Ovary (tissue), 9 donors: Measurements from ENCODE around the gene MRO. TPM values are rescaled to one million over a fixed set of nuclear protein-coding genes. Genes with fewer than 3 reads are reported as not detected.

Experiments
- DNase-seq, 5 donors: peaks; one replicate each; pipeline ENCODE4 v3.0.0-alpha.2; 2019 to 2020
- H3K27ac ChIP-seq, 2 donors: fragments of 200-600 bp; one replicate each; pipeline versions ENCODE4 v1.5.1 to v1.8.0; 2019 to 2022
- H3K27me3 ChIP-seq: fragments of 200-600 bp; one replicate; pipeline ENCODE4 v1.8.0; 2022
- H3K36me3 ChIP-seq: fragments of 200-600 bp; sonication (generic); one replicate; pipeline ENCODE4 v1.5.1; 2019
- H3K4me1 ChIP-seq: one replicate; pipeline ENCODE4 v1.8.1; 2013; ENCODE audit warnings: mild to moderate bottlenecking, moderate library complexity; ENCODE audit not compliant: insufficient read depth
- H3K4me3 ChIP-seq: fragments of 200-600 bp; sonication (generic); one replicate; pipeline ENCODE4 v1.5.1; 2017
- H3K9me3 ChIP-seq, 2 donors: fragments of 200-600 bp in 1 of 2; sonication (generic) in 1 of 2; one replicate each; pipeline versions ENCODE4 v1.5.1 to v1.8.1; 2013 to 2019; ENCODE audit warnings: mild to moderate bottlenecking in 1 of 2, moderate library complexity in 1 of 2
- EP300 ChIP-seq: sonication (generic); formaldehyde crosslinking; IDR thresholded peaks from one replicate; pipeline ENCODE4 v1.6.1; 2017; ENCODE audit warnings: antibody characterized with exemption
- POLR2A ChIP-seq: fragments of 450-650 bp; IDR thresholded peaks from one replicate; pipeline ENCODE4 v1.6.1; 2017; ENCODE audit warnings: antibody characterized with exemption, mild to moderate bottlenecking, moderate library complexity
- WGBS, 3 donors: extraction: QIAGEN DNeasy Blood & Tissue Kit in 1 of 3; methylation state at CpG; one replicate each; pipeline versions ENCODE4 v1.1.5 to v1.1.7; 2013 to 2017; 5-methylcytosine and 5-hydroxymethylcytosine counted together
- intact Hi-C, 4 donors: fragments of 100-400 bp; cut with DNase I; formaldehyde crosslinking; loops; one replicate each; pipeline versions ENCODE4 v1.11.0 to v1.15.1; 2022 to 2023
- polyA plus RNA-seq, 2 donors: library from polyadenylated mRNA; stranded (reverse); fragments of 200-250 nt in 1 of 2; fragments of 350-450 nt in 1 of 2; fragmentation: Illumina TruSeq in 1 of 2; extraction: RNeasy Lipid Tissue Mini Kit (QIAGEN cat#74804) in 1 of 2; gene quantifications; one replicate each; pipeline ENCODE4 v1.2.3, GENCODE V29; 2013 to 2014
- total RNA-seq, 7 donors: library from RNA; depleted of rRNA in 2 of 7; stranded (reverse); fragments of >200 nt in 2 of 7; fragmentation: NEBNext Ultra II Directional in 3 of 7; extraction: Animal tissue kit (Norgen Biotek cat#: 25700) in 3 of 7; gene quantifications; one replicate each; pipeline versions ENCODE4 v1.1.0 to v1.2.4, GENCODE V29; 2016 to 2023
- TF ChIP-seq, protein P1 (sequence below), 3 donors: fragments of 450-650 bp in 2 of 3; fragments of 200-600 bp in 1 of 3; IDR thresholded peaks; one replicate each; pipeline versions ENCODE4 v1.5.1 to v1.8.0; 2016 to 2022; ENCODE audit warnings: antibody characterized with exemption in 3 of 3, mild to moderate bottlenecking in 1 of 3
- donor health status: DM: no; HTN: no; CAD: no; lungs with moderate emphysema.
- donor health status: DM: no; HTN: no; CAD: no.
- donor health status: Bipolar disorder and iron deficiency.
- donor health status: DM: yes; HTN: yes; CAD: no.
- donor health status: DM: no; HTN: no; CAD: no.
- donor health status: DM: yes; HTN: yes; CAD: no.

The MRO gene
- total and polyA plus RNA-seq, 9 donors = 0.73 to 238 (median 3.2) TPM

DNA sequence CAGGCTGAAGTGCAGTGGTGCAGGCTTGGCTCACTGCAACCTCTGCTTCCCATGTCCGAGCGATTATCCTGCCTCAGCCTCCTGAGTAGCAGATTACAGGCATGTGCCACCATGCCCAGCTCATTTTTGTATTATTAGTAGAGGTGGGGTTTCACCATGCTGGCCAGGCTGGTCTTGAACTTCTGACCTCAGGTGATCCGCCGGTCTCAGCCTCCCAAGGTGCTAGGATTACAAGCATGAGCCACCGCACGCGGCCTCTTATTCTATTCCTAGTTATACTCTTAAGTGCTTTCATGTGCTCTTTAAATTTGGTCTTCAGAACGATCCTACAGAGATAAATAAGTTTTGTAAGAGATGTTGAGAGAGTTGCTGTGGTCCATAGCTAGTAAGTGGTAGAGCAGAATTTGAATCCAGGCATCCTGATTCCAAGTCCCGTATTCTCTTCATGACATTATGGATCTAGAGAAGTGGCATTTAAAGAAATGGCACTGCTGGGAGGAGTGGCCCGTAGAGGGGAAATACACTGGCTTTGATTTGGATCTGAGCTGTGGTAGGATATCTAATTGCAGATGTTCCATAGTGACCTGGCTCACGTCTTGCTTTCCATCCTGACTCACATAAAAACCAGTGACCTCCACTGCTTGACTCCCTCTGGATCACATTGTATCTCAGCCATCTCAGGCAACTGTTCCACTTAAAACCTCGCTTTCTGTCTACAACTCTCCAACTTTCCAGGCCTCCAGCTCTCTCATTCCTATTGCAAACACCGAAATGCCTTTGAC lies 36.4 kb upstream of the MRO start:
- 89 to 91% (median 91%) methylated on average over 13 of the region's 13 CpGs for WGBS, 3 donors
- Histone ChIP-seq H3K9me3 (no peaks in the 10 kb centered on the region), H3K4me3 (no peak overlapping the region), H3K4me1 (no peaks in the 10 kb centered on the region), H3K36me3 (no peaks in the 10 kb centered on the region), H3K27me3 (no peaks in the 10 kb centered on the region), H3K27ac (no peak overlapping the region)
- no peak for TF ChIP-seq EP300
- TF ChIP-seq POLR2A = no peak
- TF ChIP-seq, protein P1, sequence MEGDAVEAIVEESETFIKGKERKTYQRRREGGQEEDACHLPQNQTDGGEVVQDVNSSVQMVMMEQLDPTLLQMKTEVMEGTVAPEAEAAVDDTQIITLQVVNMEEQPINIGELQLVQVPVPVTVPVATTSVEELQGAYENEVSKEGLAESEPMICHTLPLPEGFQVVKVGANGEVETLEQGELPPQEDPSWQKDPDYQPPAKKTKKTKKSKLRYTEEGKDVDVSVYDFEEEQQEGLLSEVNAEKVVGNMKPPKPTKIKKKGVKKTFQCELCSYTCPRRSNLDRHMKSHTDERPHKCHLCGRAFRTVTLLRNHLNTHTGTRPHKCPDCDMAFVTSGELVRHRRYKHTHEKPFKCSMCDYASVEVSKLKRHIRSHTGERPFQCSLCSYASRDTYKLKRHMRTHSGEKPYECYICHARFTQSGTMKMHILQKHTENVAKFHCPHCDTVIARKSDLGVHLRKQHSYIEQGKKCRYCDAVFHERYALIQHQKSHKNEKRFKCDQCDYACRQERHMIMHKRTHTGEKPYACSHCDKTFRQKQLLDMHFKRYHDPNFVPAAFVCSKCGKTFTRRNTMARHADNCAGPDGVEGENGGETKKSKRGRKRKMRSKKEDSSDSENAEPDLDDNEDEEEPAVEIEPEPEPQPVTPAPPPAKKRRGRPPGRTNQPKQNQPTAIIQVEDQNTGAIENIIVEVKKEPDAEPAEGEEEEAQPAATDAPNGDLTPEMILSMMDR (IDR thresholded peaks at IDR 0.05) = no peak
- intact Hi-C loops = no loop called here
- DNase-seq = no peak

DNA sequence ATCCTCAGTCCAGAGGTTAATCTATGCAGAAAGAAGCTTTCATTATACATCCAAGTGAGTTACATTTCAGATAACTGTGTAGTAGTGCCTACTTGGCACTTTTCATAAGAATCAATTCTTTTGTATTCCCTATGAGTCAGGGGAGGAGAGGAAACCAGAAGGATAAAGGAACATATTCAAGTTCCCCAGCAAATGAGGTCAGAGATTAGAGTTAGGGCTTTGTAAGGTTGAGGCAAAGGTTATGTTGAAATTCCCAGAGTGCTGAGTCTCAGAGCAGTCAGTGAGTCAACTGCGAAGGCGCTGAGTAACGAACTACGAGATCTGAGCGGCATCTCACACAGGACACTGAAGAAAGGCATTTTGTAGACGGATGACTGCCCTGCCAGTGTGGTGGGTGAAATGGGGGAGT lies 34.1 kb upstream of the MRO start:
- 90 to 93% (median 92%) methylated on average over 6 of the region's 6 CpGs for WGBS, 3 donors

DNA sequence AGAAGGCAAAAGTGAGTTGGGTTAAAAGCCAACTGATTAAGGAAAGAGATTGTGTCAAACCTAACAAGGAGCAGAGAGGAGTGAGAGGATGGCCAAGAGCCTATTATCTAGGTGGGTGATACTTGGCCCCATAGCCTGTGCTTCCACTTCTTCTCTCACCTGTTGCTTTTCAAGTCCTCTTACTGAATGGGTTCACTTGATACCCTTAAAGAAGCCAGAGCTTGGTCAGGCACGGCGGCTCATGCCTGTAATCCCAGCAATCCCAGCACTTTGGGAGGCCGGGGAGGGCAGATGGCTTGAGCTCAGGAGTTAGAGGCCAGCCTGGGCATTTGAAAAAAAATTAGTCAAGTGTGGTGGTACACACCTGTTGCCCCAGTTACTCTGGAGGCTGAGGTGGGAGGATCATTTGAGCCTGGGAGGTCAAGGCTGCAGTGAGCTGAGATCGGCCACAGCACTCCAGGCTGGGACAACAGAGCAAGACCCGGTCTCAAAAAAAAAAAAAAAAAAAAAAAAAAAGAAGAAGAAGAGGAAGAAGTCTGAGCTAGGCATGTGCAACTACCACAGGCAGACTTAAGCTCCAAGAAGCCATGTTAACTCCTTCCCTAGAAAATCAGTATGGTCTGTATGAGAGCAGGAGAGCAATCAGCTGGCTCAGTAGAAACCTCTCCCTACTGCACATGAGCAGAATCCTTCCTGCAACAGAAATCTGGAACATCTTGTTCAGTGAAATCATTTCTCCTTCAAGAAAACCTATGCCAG lies 30.7 kb upstream of the MRO start:
- DNase-seq = no peak
- intact Hi-C loops = no loop called here
- H3K27me3 ChIP-seq = no peaks in the 10 kb centered on the region
- WGBS, 3 donors = 85 to 90% (median 88%) methylated on average over 5 of the region's 5 CpGs
- no peak overlapping the region for H3K27ac ChIP-seq
- no peaks in the 10 kb centered on the region for H3K9me3 ChIP-seq
- no peak for TF ChIP-seq POLR2A
- TF ChIP-seq EP300 = no peak
- H3K36me3 ChIP-seq = no peaks in the 10 kb centered on the region
- H3K4me1 ChIP-seq = no peaks in the 10 kb centered on the region
- H3K4me3 ChIP-seq = no peak overlapping the region

More for the DNA sequence above, 34.1 kb upstream of the MRO start:
- H3K9me3 ChIP-seq = no peaks in the 10 kb centered on the region
- no peaks in the 10 kb centered on the region for H3K4me1 ChIP-seq
- TF ChIP-seq POLR2A (no peak), EP300 (no peak)
- TF ChIP-seq, protein P1 (IDR thresholded peaks at IDR 0.05) = no peak
- H3K4me3 ChIP-seq = no peak overlapping the region
- no peak for DNase-seq
- H3K36me3 ChIP-seq = no peaks in the 10 kb centered on the region
- intact Hi-C loops = no loop called here
- H3K27ac ChIP-seq = no peak overlapping the region
- H3K27me3 ChIP-seq = no peaks in the 10 kb centered on the region

DNA sequence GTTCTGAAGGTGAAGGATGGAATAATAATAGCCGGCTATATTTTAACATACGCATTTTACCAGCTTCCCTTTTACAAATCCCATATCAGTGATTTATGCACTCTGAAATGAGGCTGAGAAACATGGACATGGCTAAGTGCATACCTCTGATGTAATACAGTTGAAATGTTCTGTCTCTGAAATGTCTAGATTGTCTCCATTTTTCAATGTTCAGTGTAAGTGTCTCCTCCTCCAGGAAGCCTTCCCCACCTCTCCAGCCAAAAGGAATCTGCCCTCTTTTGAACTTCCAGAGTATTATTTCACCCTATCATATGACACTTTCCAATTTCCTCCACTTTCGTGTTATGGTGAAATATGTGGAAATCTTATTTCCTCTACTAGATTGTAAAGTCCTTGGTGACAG lies 29.6 kb upstream of the MRO start:
- Histone ChIP-seq H3K4me1 (no peaks in the 10 kb centered on the region), H3K27ac (no peak overlapping the region), H3K4me3 (no peak overlapping the region), H3K9me3 (no peaks in the 10 kb centered on the region), H3K36me3 (no peaks in the 10 kb centered on the region), H3K27me3 (no peaks in the 10 kb centered on the region)
- intact Hi-C loops = no loop called here
- 57 to 65% (median 58%) methylated on average over 3 of the region's 3 CpGs for WGBS, 3 donors
- DNase-seq = no peak
- no peak for TF ChIP-seq POLR2A
- TF ChIP-seq EP300 = no peak
- TF ChIP-seq, protein P1 (IDR thresholded peaks at IDR 0.05) = no peak

DNA sequence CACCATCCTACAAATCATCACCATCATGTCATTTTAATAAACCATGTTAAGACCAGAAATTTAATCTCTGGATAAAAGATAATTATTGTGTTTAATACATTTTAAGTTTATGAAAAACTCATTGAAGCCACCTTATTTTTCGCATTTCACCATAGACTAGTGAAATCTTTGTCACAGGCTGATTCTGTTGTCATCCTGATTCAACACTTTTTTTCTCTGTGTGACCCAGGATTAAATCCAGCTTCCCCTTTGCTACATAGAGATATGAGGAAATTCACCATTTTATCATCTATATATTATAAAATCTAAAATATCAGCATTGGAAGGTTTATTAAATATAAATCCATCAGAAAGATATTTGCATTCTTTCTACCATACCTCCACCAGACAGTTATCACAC lies 29.2 kb upstream of the MRO start:
- WGBS, 3 donors = 92 to 94% (median 92%) methylated on average over 1 of the region's 1 CpG
- Histone ChIP-seq H3K27me3 (no peaks in the 10 kb centered on the region), H3K9me3 (no peaks in the 10 kb centered on the region), H3K36me3 (no peaks in the 10 kb centered on the region), H3K4me1 (no peaks in the 10 kb centered on the region), H3K4me3 (no peak overlapping the region), H3K27ac (no peak overlapping the region)
- DNase-seq = no peak
- intact Hi-C loops = no loop called here
- TF ChIP-seq, protein P1 (IDR thresholded peaks at IDR 0.05) = no peak
- TF ChIP-seq POLR2A = no peak
- no peak for TF ChIP-seq EP300
